Liver (tissue), 3 donors: ENCODE data around the gene LAMC1.

Source experiments
- CTCF ChIP-seq: fragments of 150-350 bp; IDR thresholded peaks from 2 replicates; pipeline ENCODE4 v1.5.1; 2017; ENCODE audit warnings: improper control_type of control experiment, low read depth, low read length; ENCODE audit not compliant: missing input control
- EGR1 ChIP-seq, 2 donors: IDR thresholded peaks; 2 replicates each; pipeline ENCODE4 v1.6.1; 2016 to 2018; ENCODE audit warnings: antibody characterized with exemption in 2 of 2, low read depth in 2 of 2
- FOXA1 ChIP-seq: IDR thresholded peaks from 2 replicates; pipeline ENCODE4 v1.6.1; 2016; ENCODE audit warnings: antibody characterized with exemption
- GABPA ChIP-seq, 2 donors: IDR thresholded peaks in 1 of 2; conservative IDR thresholded peaks in 1 of 2; 2 replicates each; pipeline ENCODE4 v1.6.1; 2016; ENCODE audit warnings: antibody characterized with exemption in 2 of 2, mild to moderate bottlenecking in 1 of 2, moderate library complexity in 1 of 2
- HNF4G ChIP-seq: IDR thresholded peaks from 2 replicates; pipeline ENCODE4 v1.6.1; 2016; ENCODE audit warnings: antibody characterized with exemption
- JUND ChIP-seq, 2 donors: IDR thresholded peaks; 2 replicates each; pipeline ENCODE4 v1.6.1; 2016; ENCODE audit warnings: antibody characterized with exemption in 2 of 2
- MAX ChIP-seq: IDR thresholded peaks from 2 replicates; pipeline ENCODE4 v1.6.1; 2016; ENCODE audit warnings: antibody characterized with exemption
- RAD21 ChIP-seq, 2 donors: IDR thresholded peaks; 2 replicates each; pipeline ENCODE4 v1.6.1; 2016; ENCODE audit warnings: antibody characterized with exemption in 2 of 2, mild to moderate bottlenecking in 2 of 2
- REST ChIP-seq: IDR thresholded peaks from 2 replicates; pipeline ENCODE4 v1.6.1; 2016; ENCODE audit warnings: antibody characterized with exemption, mild to moderate bottlenecking
- SP1 ChIP-seq: IDR thresholded peaks from 2 replicates; pipeline ENCODE4 v1.6.1; 2018; ENCODE audit warnings: antibody characterized with exemption, mild to moderate bottlenecking
- TAF1 ChIP-seq: conservative IDR thresholded peaks from 2 replicates; pipeline ENCODE4 v1.6.1; 2016; ENCODE audit warnings: antibody characterized with exemption, mild to moderate bottlenecking
- YY1 ChIP-seq: IDR thresholded peaks from 2 replicates; pipeline ENCODE4 v1.6.1; 2016; ENCODE audit warnings: antibody characterized with exemption, mild to moderate bottlenecking
- ZBTB33 ChIP-seq: IDR thresholded peaks from 2 replicates; pipeline ENCODE4 v1.6.1; 2016; ENCODE audit warnings: antibody characterized with exemption
- donor health status: healthy.
- donor health status: healthy.

GRCh38 chr1:182977480-182977879 lies 45.7 kb upstream of the LAMC1 start:
- TF ChIP-seq GABPA (IDR thresholded peaks at IDR 0.05 in 1 of 2, conservative IDR thresholded peaks at IDR 0.05 in 1 of 2): no peak
- no peak for TF ChIP-seq FOXA1
- TF ChIP-seq CTCF: no peak
- TF ChIP-seq MAX: no peak
- TF ChIP-seq SP1: no peak
- TF ChIP-seq TAF1: no peak
- no peak for TF ChIP-seq REST
- no peak for TF ChIP-seq YY1
- TF ChIP-seq JUND (IDR thresholded peaks at IDR 0.05): no peak
- TF ChIP-seq HNF4G: no peak
- TF ChIP-seq EGR1 (IDR thresholded peaks at IDR 0.05; ENCODE audit: low read depth in 2 of 2): no peak
- TF ChIP-seq ZBTB33: no peak
- no peak for TF ChIP-seq RAD21 (IDR thresholded peaks at IDR 0.05)
